HL-60 (cell line): ENCODE measurements around the gene IL18R1.

Source experiments
- DNase-seq, 2 experiments: peaks; one replicate each; pipeline ENCODE4 v3.0.0-alpha.2; 2010 to 2020; ENCODE audit warnings: low read depth in 1 of 2, low spot score in 1 of 2
- H3K27ac ChIP-seq: fragments of 250-450 bp; sonication (Bioruptor Pico); replicated peaks from 2 replicates; pipeline ENCODE4 v1.5.1; 2020; ENCODE audit warnings: mild to moderate bottlenecking, moderate library complexity
- H3K27me3 ChIP-seq: fragments of 250-450 bp; sonication (Bioruptor Pico); 2 replicates; pipeline ENCODE4 v1.5.1; 2021; ENCODE audit warnings: mild to moderate bottlenecking, moderate library complexity; ENCODE audit not compliant: insufficient read depth, poor library complexity, severe bottlenecking
- H3K4me3 ChIP-seq: replicated peaks from 2 replicates; pipeline ENCODE4 v1.5.1; 2011; ENCODE audit warnings: mild to moderate bottlenecking, control low read depth, low read length; ENCODE audit not compliant: insufficient read depth
- GABPA ChIP-seq: IDR thresholded peaks from 2 replicates; pipeline ENCODE4 v1.6.1; 2012; ENCODE audit warnings: low read depth
- POLR2AphosphoS5 ChIP-seq: IDR thresholded peaks from 2 replicates; pipeline ENCODE4 v1.6.1; 2012; ENCODE audit warnings: low read depth
- SPI1 ChIP-seq: IDR thresholded peaks from 2 replicates; pipeline ENCODE4 v1.6.1; 2012; ENCODE audit warnings: low read depth, mild to moderate bottlenecking, borderline replicate concordance
- TF ChIP-seq, protein P1 (sequence below): IDR thresholded peaks from one replicate; pipeline ENCODE4 v1.5.1; 2011; ENCODE audit warnings: low read length, control low read depth, inconsistent platforms; ENCODE audit not compliant: insufficient read depth
- TF ChIP-seq, protein P2 (sequence below): IDR thresholded peaks from 2 replicates; pipeline ENCODE4 v1.6.1; 2012; ENCODE audit warnings: low read depth; ENCODE audit not compliant: insufficient replicate concordance

The IL18R1 gene

DNA sequence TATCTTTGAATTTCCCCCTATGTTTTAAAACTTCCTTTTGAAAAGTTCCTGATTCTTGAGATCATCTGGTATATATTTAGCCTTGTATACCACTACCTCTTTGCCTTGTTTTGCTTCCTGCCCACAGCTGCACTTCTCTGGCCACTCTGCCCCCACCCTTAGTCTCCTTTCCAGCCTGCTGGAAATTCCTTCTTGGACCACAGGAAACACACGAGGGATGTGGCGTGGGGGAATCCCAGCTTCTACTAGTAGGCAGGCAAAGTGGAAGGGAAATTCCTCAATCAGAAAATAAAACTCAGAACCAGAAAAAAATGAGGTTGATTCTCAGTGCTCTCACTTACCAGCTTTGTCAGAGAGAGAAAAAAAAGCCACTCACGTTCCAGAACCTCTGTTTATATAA, 80.7 kb downstream of the IL18R1 start:
- no peak for DNase-seq
- no peak overlapping the region for H3K27ac ChIP-seq
- TF ChIP-seq POLR2AphosphoS5 (no peak), GABPA (no peak), SPI1 (no peak)
- TF ChIP-seq, protein P1, sequence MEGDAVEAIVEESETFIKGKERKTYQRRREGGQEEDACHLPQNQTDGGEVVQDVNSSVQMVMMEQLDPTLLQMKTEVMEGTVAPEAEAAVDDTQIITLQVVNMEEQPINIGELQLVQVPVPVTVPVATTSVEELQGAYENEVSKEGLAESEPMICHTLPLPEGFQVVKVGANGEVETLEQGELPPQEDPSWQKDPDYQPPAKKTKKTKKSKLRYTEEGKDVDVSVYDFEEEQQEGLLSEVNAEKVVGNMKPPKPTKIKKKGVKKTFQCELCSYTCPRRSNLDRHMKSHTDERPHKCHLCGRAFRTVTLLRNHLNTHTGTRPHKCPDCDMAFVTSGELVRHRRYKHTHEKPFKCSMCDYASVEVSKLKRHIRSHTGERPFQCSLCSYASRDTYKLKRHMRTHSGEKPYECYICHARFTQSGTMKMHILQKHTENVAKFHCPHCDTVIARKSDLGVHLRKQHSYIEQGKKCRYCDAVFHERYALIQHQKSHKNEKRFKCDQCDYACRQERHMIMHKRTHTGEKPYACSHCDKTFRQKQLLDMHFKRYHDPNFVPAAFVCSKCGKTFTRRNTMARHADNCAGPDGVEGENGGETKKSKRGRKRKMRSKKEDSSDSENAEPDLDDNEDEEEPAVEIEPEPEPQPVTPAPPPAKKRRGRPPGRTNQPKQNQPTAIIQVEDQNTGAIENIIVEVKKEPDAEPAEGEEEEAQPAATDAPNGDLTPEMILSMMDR = no peak
- TF ChIP-seq, protein P2, sequence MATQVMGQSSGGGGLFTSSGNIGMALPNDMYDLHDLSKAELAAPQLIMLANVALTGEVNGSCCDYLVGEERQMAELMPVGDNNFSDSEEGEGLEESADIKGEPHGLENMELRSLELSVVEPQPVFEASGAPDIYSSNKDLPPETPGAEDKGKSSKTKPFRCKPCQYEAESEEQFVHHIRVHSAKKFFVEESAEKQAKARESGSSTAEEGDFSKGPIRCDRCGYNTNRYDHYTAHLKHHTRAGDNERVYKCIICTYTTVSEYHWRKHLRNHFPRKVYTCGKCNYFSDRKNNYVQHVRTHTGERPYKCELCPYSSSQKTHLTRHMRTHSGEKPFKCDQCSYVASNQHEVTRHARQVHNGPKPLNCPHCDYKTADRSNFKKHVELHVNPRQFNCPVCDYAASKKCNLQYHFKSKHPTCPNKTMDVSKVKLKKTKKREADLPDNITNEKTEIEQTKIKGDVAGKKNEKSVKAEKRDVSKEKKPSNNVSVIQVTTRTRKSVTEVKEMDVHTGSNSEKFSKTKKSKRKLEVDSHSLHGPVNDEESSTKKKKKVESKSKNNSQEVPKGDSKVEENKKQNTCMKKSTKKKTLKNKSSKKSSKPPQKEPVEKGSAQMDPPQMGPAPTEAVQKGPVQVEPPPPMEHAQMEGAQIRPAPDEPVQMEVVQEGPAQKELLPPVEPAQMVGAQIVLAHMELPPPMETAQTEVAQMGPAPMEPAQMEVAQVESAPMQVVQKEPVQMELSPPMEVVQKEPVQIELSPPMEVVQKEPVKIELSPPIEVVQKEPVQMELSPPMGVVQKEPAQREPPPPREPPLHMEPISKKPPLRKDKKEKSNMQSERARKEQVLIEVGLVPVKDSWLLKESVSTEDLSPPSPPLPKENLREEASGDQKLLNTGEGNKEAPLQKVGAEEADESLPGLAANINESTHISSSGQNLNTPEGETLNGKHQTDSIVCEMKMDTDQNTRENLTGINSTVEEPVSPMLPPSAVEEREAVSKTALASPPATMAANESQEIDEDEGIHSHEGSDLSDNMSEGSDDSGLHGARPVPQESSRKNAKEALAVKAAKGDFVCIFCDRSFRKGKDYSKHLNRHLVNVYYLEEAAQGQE = no peak
- H3K4me3 ChIP-seq = no peak overlapping the region
- H3K27me3 ChIP-seq = no peaks in the 10 kb centered on the region

DNA sequence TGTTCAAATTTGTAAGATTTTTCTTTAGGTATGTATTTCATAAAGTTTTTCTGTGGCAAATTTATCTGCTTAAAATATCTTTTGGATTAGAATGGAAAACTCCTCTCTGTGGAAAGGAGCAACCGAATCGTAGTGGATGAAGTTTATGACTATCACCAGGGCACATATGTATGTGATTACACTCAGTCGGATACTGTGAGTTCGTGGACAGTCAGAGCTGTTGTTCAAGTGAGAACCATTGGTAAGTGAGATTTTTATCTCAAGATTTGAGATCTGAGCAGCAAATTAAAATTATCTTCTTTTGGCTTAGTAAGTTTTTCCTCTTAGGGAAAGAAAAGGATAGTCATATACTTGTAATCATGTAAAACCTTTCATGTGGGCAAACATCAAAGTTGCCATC, 81.5 kb downstream of the IL18R1 start:
- TF ChIP-seq SPI1 (no peak), POLR2AphosphoS5 (no peak)
- TF ChIP-seq, protein P2 = no peak
- DNase-seq = no peak
- Histone ChIP-seq H3K27me3 (no peaks in the 10 kb centered on the region), H3K27ac (no peak overlapping the region), H3K4me3 (no peak overlapping the region)

DNA sequence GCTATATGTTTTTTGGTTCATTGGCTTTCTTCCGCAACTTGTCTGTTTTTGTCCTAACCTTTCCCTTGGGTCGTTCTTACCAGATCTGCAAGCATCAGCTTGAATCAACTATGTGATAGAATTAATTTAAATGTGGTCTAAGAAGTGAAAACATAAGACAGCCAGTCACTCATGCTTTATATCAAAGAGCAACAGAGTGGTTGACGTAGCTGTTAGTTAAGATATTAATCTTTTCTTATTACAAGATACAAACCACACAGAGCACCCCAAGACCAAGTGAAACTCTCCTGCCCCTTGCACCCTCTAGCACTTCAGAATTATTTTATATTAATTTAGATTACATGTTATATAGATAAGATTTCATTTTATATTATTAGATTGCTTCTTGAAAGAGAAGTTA, 82.5 kb downstream of the IL18R1 start:
- DNase-seq = no peak
- Histone ChIP-seq H3K27ac (0 out of 2 replicates have a peak overlapping the region, but pooled peaks have one; percentile 12), H3K4me3 (no peak overlapping the region), H3K27me3 (no peaks in the 10 kb centered on the region)
- TF ChIP-seq POLR2AphosphoS5 = no peak
- TF ChIP-seq GABPA = no peak
- TF ChIP-seq, protein P1 = no peak
- TF ChIP-seq, protein P2 = no peak
- TF ChIP-seq SPI1 = no peak

DNA sequence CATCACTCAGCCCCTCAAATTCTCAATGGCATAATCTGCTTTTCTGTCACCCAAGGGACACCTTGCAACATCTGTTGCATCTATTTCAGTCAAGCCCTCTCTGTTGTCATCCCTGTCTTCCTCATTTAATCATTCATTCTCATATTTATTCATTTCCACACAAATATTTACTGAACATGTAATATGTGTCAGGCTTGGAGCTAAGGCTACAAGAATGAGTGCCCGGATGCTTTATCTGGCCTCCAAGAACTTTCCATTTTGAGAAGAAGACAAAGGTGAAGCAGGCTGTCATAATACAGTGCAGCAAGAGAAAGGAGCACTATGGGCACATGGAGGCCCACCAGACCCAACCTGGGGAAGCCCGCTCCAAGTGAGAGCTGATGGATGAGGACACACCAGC, 83.0 kb downstream of the IL18R1 start:
- Histone ChIP-seq H3K27me3 (no peaks in the 10 kb centered on the region), H3K27ac (no peak overlapping the region)

More for the DNA sequence above, 83.0 kb downstream of the IL18R1 start:
- H3K4me3 ChIP-seq = no peak overlapping the region
- DNase-seq = peak in 1 of 2 experiments; percentile 58
- TF ChIP-seq SPI1 (peak; percentile 40; the same call in 1 of the 2 replicates), POLR2AphosphoS5 (no peak)
